IMR-90 (cell line): ENCODE data around the gene OR9A2.

Source experiments
- CEBPB ChIP-seq: IDR thresholded peaks from 2 replicates; pipeline ENCODE4 v1.6.1; 2012; ENCODE audit warnings: low read depth, low read length, improper control_type of control experiment
- CTCF ChIP-seq: conservative IDR thresholded peaks from 2 replicates; pipeline ENCODE4 v1.5.1; 2012; ENCODE audit warnings: mild to moderate bottlenecking, low read depth, low read length, improper control_type of control experiment
- MXI1 ChIP-seq: IDR thresholded peaks from 2 replicates; pipeline ENCODE4 v1.6.1; 2012; ENCODE audit warnings: low read depth, mild to moderate bottlenecking, low read length, moderate library complexity, borderline replicate concordance
- POLR2A ChIP-seq: IDR thresholded peaks from 2 replicates; pipeline ENCODE4 v1.6.1; 2012; ENCODE audit warnings: mild to moderate bottlenecking, low read depth, low read length
- RAD21 ChIP-seq: IDR thresholded peaks from 2 replicates; pipeline ENCODE4 v1.6.1; 2012; ENCODE audit warnings: low read length, improper control_type of control experiment
- RCOR1 ChIP-seq: IDR thresholded peaks from 2 replicates; pipeline ENCODE4 v1.6.1; 2012; ENCODE audit warnings: mild to moderate bottlenecking, low read length, improper control_type of control experiment; ENCODE audit not compliant: insufficient replicate concordance
- USF2 ChIP-seq: fragments of 150-350 bp; IDR thresholded peaks from 2 replicates; pipeline ENCODE4 v1.6.1; 2017; ENCODE audit warnings: mild to moderate bottlenecking, antibody characterized with exemption, low read length, low read depth

- no peak for TF ChIP-seq CTCF
- no peak for TF ChIP-seq RAD21
- TF ChIP-seq MXI1: no peak
- no peak for TF ChIP-seq USF2
- TF ChIP-seq RCOR1: no peak
- no peak for TF ChIP-seq POLR2A
- no peak for TF ChIP-seq CEBPB
These were observed 8.0 kb downstream of the OR9A2 start for GRCh38 chr7:143018931-143019330.
